K562 (cell line): ENCODE results near the gene KCNH2. TPM values are rescaled to one million over a fixed set of nuclear protein-coding genes. Genes with fewer than 3 reads are reported as not detected.

Source experiments
- AFF4 ChIP-seq: sonication (generic); formaldehyde crosslinking; IDR thresholded peaks from 2 replicates; pipeline ENCODE4 v1.8.0; 2023; ENCODE audit warnings: mild to moderate bottlenecking, missing genetic modification reagents
- ARHGAP35 ChIP-seq: fragments of 450-650 bp; IDR thresholded peaks from 2 replicates; pipeline ENCODE4 v1.6.1; 2018; ENCODE audit not compliant: partially characterized antibody
- CBX3 ChIP-seq, 2 experiments: IDR thresholded peaks; 1 replicate in 1 of 2; 2 replicates in 1 of 2; pipeline ENCODE4 v1.6.1; 2012; ENCODE audit warnings: inconsistent platforms in 2 of 2, low read length in 2 of 2, borderline replicate concordance in 1 of 2, control low read depth in 1 of 2
- CREB3 ChIP-seq: fragments of 450-650 bp; conservative IDR thresholded peaks from 2 replicates; pipeline ENCODE4 v1.6.1; 2016; ENCODE audit warnings: missing genetic modification characterization, low read depth, mild to moderate bottlenecking, missing compliant biosample characterization, moderate library complexity
- E4F1 ChIP-seq: fragments of 250-450 bp; sonication (Bioruptor Pico); IDR thresholded peaks from 2 replicates; pipeline ENCODE4 v1.5.0; 2021; ENCODE audit warnings: mild to moderate bottlenecking, borderline replicate concordance
- GABPA ChIP-seq: fragments of 200-800 bp; sonication (Bioruptor generic); conservative IDR thresholded peaks from 2 replicates; pipeline ENCODE4 v1.6.1; 2016; ENCODE audit warnings: low read depth, missing genetic modification characterization, missing compliant biosample characterization
- GATA2 ChIP-seq: sonication (generic); formaldehyde crosslinking; IDR thresholded peaks from 2 replicates; pipeline ENCODE4 v1.4.0; 2020; ENCODE audit warnings: mild to moderate bottlenecking, missing genetic modification reagents
- HOMEZ ChIP-seq: fragments of 250-450 bp; sonication (Bioruptor Pico); IDR thresholded peaks from 2 replicates; pipeline ENCODE4 v1.4.0; 2020; ENCODE audit warnings: mild to moderate bottlenecking, moderate library complexity
- HSF4 ChIP-seq: fragments of 250-450 bp; sonication (Bioruptor Pico); IDR thresholded peaks from 2 replicates; pipeline ENCODE4 v2.1.2; 2022; ENCODE audit warnings: mild to moderate bottlenecking, moderate library complexity, borderline replicate concordance
- MAFK ChIP-seq: IDR thresholded peaks from 2 replicates; pipeline ENCODE4 v1.6.1; 2011; ENCODE audit warnings: low read length, improper control_type of control experiment
- PHTF2 ChIP-seq: fragments of 250-450 bp; sonication (Bioruptor Pico); IDR thresholded peaks from 2 replicates; pipeline ENCODE4 v1.5.0; 2021; ENCODE audit warnings: mild to moderate bottlenecking
- POLR2AphosphoS5 ChIP-seq: IDR thresholded peaks from 2 replicates; pipeline ENCODE4 v1.6.1; 2011; ENCODE audit warnings: mild to moderate bottlenecking, low read depth, low read length, moderate library complexity; ENCODE audit not compliant: control insufficient read depth, insufficient read depth
- RBM25 ChIP-seq: fragments of 200-400 bp; formaldehyde crosslinking; IDR thresholded peaks from 2 replicates; pipeline ENCODE4 v1.6.1; 2018; ENCODE audit warnings: low read length, low read depth, moderate library complexity; ENCODE audit not compliant: severe bottlenecking
- SAFB2 ChIP-seq: fragments of 200-400 bp; formaldehyde crosslinking; IDR thresholded peaks from 2 replicates; pipeline ENCODE4 v1.6.1; 2018; ENCODE audit warnings: borderline replicate concordance, low read length, low read depth, moderate library complexity; ENCODE audit not compliant: severe bottlenecking
- SP2 ChIP-seq: IDR thresholded peaks from 2 replicates; pipeline ENCODE4 v1.6.1; 2011; ENCODE audit warnings: mild to moderate bottlenecking, low read depth, low read length, moderate library complexity; ENCODE audit not compliant: poor library complexity, severe bottlenecking; ENCODE audit errors: extremely low read depth
- SPI1 ChIP-seq: IDR thresholded peaks from 2 replicates; pipeline ENCODE4 v1.6.1; 2011; ENCODE audit warnings: low read depth, low read length, control low read depth, borderline replicate concordance
- TEAD4 ChIP-seq, 2 experiments: sonication (generic) in 1 of 2; formaldehyde crosslinking in 1 of 2; IDR thresholded peaks; 2 replicates each; pipeline versions ENCODE4 v1.6.1 to v1.8.0; 2012 to 2022; ENCODE audit warnings: borderline replicate concordance in 1 of 2, inconsistent platforms in 1 of 2, low read length in 1 of 2, mild to moderate bottlenecking in 1 of 2, missing genetic modification reagents in 1 of 2
- THRAP3 ChIP-seq: fragments of 450-650 bp; IDR thresholded peaks from 2 replicates; pipeline ENCODE4 v1.6.1; 2016; ENCODE audit warnings: mild to moderate bottlenecking, inconsistent platforms, borderline replicate concordance
- ZNF354B ChIP-seq: fragments of 250-450 bp; sonication (Bioruptor Pico); IDR thresholded peaks from 2 replicates; pipeline ENCODE4 v1.4.0; 2020
- polyA plus RNA-seq, 8 experiments: library from polyadenylated mRNA; depleted of rRNA in 4 of 8; stranded (reverse) in 5 of 8; unstranded in 3 of 8; fragments of >200 nt; fragmentation: Nextera tagmentation in 2 of 8; fragmentation: Illumina TruSeq in 1 of 8; extraction: Ambion mirVana in 2 of 8; extraction: Trizol in 1 of 8; gene quantifications; 2 replicates each; pipeline versions ENCODE4 v1.2.1 to v1.2.3, GENCODE V29; 2011 to 2014; ENCODE audit warnings: inconsistent platforms in 1 of 8, missing spikeins in 1 of 8
- total RNA-seq, 7 experiments: library from RNA; depleted of rRNA in 6 of 7; stranded (reverse); fragments of >200 nt in 6 of 7; fragmentation: Illumina TruSeq in 2 of 7; extraction: Trizol in 2 of 7; gene quantifications; 2 replicates each; pipeline versions ENCODE4 v1.2.1 to v1.2.3, GENCODE V29; 2011 to 2021; ENCODE audit warnings: low replicate concordance in 1 of 7

Gene KCNH2
- total and polyA plus RNA-seq, 9 of the 15 experiments (the other 6 are each of a cell fraction or from before 2014, with no cell fraction given): 18.1 to 368 (median 218) TPM

GRCh38 chr7:150958597-150958996 is 19.5 kb downstream of the KCNH2 start (continued):
- TF ChIP-seq TEAD4 (IDR thresholded peaks at IDR 0.05; ENCODE audit: low read length) (peak; percentile 37; the same call in 1 of the 2 replicates), TEAD4 (CRISPR knock-in tag; IDR thresholded peaks at IDR 0.05; ENCODE audit: borderline replicate concordance) (no peak), MAFK (0 out of 2 replicates have a peak, but pooled peaks have one; percentile 4), GABPA (no peak), PHTF2 (CRISPR knock-in tag) (no peak), SP2 (no peak), SAFB2 (no peak), SPI1 (peak; percentile 84), RBM25 (no peak), E4F1 (CRISPR knock-in tag) (no peak), CBX3 (IDR thresholded peaks at IDR 0.05; ENCODE audit: borderline replicate concordance in 1 of 2, low read length in 2 of 2) (peak in 1 of 2 experiments; percentile 54; a peak in 1 of 3 replicates), HSF4 (CRISPR knock-in tag) (0 out of 2 replicates have a peak, but pooled peaks have one; percentile 54), CREB3 (peak; percentile 76), GATA2 (CRISPR knock-in tag) (no peak), THRAP3 (no peak), ZNF354B (no peak), HOMEZ (CRISPR knock-in tag) (peak; percentile 60; the same call in 1 of the 2 replicates), ARHGAP35 (no peak), AFF4 (CRISPR knock-in tag) (0 out of 2 replicates have a peak, but pooled peaks have one; percentile 39), POLR2AphosphoS5 (no peak)
